ENCODE measurements around the gene KHDC4. TPM values are rescaled to one million over a fixed set of nuclear protein-coding genes. Genes with fewer than 3 reads are reported as not detected.

KHDC4 gene
- total RNA-seq, 1 experiment from 2014 or later, result 90.9 TPM

- Mint-ChIP-seq H3K27ac (ENCODE audit: low read depth, unreplicated experiment) (no peak overlapping the region), H3K36me3 (ENCODE audit: insufficient read depth, unreplicated experiment) (peaks cover 6% of the 10 kb centered on the region), H3K27me3 (ENCODE audit: insufficient read depth, unreplicated experiment) (no peaks in the 10 kb centered on the region), H3K9me3 (ENCODE audit: unreplicated experiment) (no peaks in the 10 kb centered on the region), H3K4me3 (ENCODE audit: unreplicated experiment) (no peak overlapping the region), H3K4me1 (ENCODE audit: insufficient read depth, unreplicated experiment) (peaks cover 35% of the 10 kb centered on the region)
- DNase-seq (ENCODE audit: unreplicated experiment), result peak; percentile 90
- TF ChIP-seq, protein P1, sequence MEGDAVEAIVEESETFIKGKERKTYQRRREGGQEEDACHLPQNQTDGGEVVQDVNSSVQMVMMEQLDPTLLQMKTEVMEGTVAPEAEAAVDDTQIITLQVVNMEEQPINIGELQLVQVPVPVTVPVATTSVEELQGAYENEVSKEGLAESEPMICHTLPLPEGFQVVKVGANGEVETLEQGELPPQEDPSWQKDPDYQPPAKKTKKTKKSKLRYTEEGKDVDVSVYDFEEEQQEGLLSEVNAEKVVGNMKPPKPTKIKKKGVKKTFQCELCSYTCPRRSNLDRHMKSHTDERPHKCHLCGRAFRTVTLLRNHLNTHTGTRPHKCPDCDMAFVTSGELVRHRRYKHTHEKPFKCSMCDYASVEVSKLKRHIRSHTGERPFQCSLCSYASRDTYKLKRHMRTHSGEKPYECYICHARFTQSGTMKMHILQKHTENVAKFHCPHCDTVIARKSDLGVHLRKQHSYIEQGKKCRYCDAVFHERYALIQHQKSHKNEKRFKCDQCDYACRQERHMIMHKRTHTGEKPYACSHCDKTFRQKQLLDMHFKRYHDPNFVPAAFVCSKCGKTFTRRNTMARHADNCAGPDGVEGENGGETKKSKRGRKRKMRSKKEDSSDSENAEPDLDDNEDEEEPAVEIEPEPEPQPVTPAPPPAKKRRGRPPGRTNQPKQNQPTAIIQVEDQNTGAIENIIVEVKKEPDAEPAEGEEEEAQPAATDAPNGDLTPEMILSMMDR (IDR thresholded peaks at IDR 0.05; ENCODE audit: unreplicated experiment), result peak; percentile 65
- ChIA-PET CTCF (interaction anchor here (0.6 to 5.7 kb wide), 23 partner anchors 8 to 658 kb away, joined by 3 to 175 read pairs (median 7); partner anchors contain the start of gene ARHGEF2), POLR2A (interaction anchor here (0.6 to 9.6 kb wide), 12 partner anchors 8 to 547 kb away, joined by 3 to 196 read pairs (median 4); partner anchors contain the start of genes ARHGEF2 and LAMTOR2)
- intact Hi-C loops (cut with micrococcal nuclease), result loop anchor here (1.0 to 2.0 kb wide), 4 partner anchors 25 to 128 kb away; partner anchors contain the start of gene LAMTOR2
- no TSS peak for BruUV-seq (replicated peaks)
Measured at GRCh38 chr1:155938220-155938627, 4.0 kb upstream of the KHDC4 start.

GRCh38 chr1:155934936-155935590, 850 bp upstream of the KHDC4 start:
- CTCF ChIA-PET, result interaction anchor here (0.6 to 4.9 kb wide), 12 partner anchors 13 to 186 kb away, joined by 3 to 55 read pairs (median 4); partner anchors contain the start of gene ARHGEF2
- TSS peak; percentile 93 for BruUV-seq (replicated peaks)
- peaks cover 31% of the 10 kb centered on the region for H3K4me1 Mint-ChIP-seq (ENCODE audit: insufficient read depth, unreplicated experiment)
- no peaks in the 10 kb centered on the region for H3K27me3 Mint-ChIP-seq (ENCODE audit: insufficient read depth, unreplicated experiment)
- no peaks in the 10 kb centered on the region for H3K36me3 Mint-ChIP-seq (ENCODE audit: insufficient read depth, unreplicated experiment)
- H3K9me3 Mint-ChIP-seq (ENCODE audit: unreplicated experiment), result no peaks in the 10 kb centered on the region
- H3K4me3 Mint-ChIP-seq (ENCODE audit: unreplicated experiment), result no peak overlapping the region
- intact Hi-C loops (cut with micrococcal nuclease), result loop anchor here (1.0 kb wide), 1 partner anchor 48 kb away; no protein-coding TSS in a partner anchor
- H3K27ac Mint-ChIP-seq (ENCODE audit: low read depth, unreplicated experiment), result no peak overlapping the region
- POLR2A ChIA-PET, result interaction anchor here (0.6 to 6.8 kb wide), 25 partner anchors 8 to 964 kb away, joined by 3 to 294 read pairs (median 14); partner anchors contain the start of genes ARHGEF2, GON4L, LAMTOR2 and LMNA
- TF ChIP-seq, protein P1 (IDR thresholded peaks at IDR 0.05; ENCODE audit: unreplicated experiment), result no peak
- DNase-seq (ENCODE audit: unreplicated experiment), result no peak

GRCh38 chr1:155933591-155934096, 569 bp downstream of the KHDC4 start:
- intact Hi-C loops (cut with micrococcal nuclease), result loop anchor here (1.0 kb wide), 1 partner anchor 50 kb away; no protein-coding TSS in a partner anchor
- Mint-ChIP-seq H3K36me3 (ENCODE audit: insufficient read depth, unreplicated experiment) (no peaks in the 10 kb centered on the region), H3K27ac (ENCODE audit: low read depth, unreplicated experiment) (no peak overlapping the region), H3K4me3 (ENCODE audit: unreplicated experiment) (no peak overlapping the region), H3K27me3 (ENCODE audit: insufficient read depth, unreplicated experiment) (no peaks in the 10 kb centered on the region), H3K9me3 (ENCODE audit: unreplicated experiment) (no peaks in the 10 kb centered on the region), H3K4me1 (ENCODE audit: insufficient read depth, unreplicated experiment) (peaks cover 39% of the 10 kb centered on the region)
- TF ChIP-seq, protein P1 (IDR thresholded peaks at IDR 0.05; ENCODE audit: unreplicated experiment), result no peak
- no peak for DNase-seq (ENCODE audit: unreplicated experiment)
- ChIA-PET POLR2A (interaction anchor here (0.7 to 6.8 kb wide), 33 partner anchors 9 to 963 kb away, joined by 3 to 294 read pairs (median 6); partner anchors contain the start of genes ARHGEF2, GON4L, LAMTOR2 and LMNA), CTCF (interaction anchor here (0.6 to 4.9 kb wide), 10 partner anchors 9 to 292 kb away, joined by 3 to 55 read pairs (median 4); partner anchors contain the start of gene ARHGEF2)
- no TSS peak for BruUV-seq (replicated peaks)

DNA sequence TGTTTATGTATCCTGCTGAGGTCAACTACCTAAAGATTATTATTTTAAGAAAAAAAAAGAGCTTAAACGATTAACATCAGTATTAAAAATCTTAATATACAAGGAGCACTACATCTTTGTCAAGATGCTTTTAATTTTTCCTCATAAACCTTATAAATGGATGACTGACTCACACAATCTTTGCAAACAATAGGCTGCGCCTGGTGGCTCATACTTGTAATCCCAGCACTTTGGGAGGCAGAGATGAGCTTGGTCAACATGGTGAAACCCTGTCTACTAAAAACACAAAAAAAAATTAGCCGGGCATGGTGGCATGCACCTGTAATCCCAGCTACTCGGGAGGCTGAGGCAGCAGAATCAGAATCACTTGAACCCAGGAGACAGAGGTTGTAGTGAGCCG, 1.7 kb downstream of the KHDC4 start:
- peak; percentile 50 for DNase-seq (ENCODE audit: unreplicated experiment)
- TF ChIP-seq, protein P1 (IDR thresholded peaks at IDR 0.05; ENCODE audit: unreplicated experiment), result no peak
- intact Hi-C loops (cut with micrococcal nuclease), result no loop called here
- no peak overlapping the region for H3K27ac Mint-ChIP-seq (ENCODE audit: low read depth, unreplicated experiment)
- H3K4me1 Mint-ChIP-seq (ENCODE audit: insufficient read depth, unreplicated experiment), result peaks cover 39% of the 10 kb centered on the region
- H3K27me3 Mint-ChIP-seq (ENCODE audit: insufficient read depth, unreplicated experiment), result no peaks in the 10 kb centered on the region
- no peaks in the 10 kb centered on the region for H3K9me3 Mint-ChIP-seq (ENCODE audit: unreplicated experiment)
- ChIA-PET CTCF (interaction anchor here (0.6 to 4.9 kb wide), 12 partner anchors 9 to 188 kb away, joined by 3 to 55 read pairs (median 4); partner anchors contain the start of gene ARHGEF2), POLR2A (interaction anchor here (0.6 to 6.8 kb wide), 24 partner anchors 8 to 659 kb away, joined by 3 to 294 read pairs (median 15); partner anchors contain the start of genes ARHGEF2, CLK2, GON4L and LAMTOR2)
- no TSS peak for BruUV-seq (replicated peaks)
- no peak overlapping the region for H3K4me3 Mint-ChIP-seq (ENCODE audit: unreplicated experiment)
- no peaks in the 10 kb centered on the region for H3K36me3 Mint-ChIP-seq (ENCODE audit: insufficient read depth, unreplicated experiment)
